HFFc6 (cell line): ENCODE measurements around the gene ZSCAN5C. TPM values are rescaled to one million over a fixed set of nuclear protein-coding genes. Genes with fewer than 3 reads are reported as not detected.
"Not testable (repeated sequence)": the region's sequence is repeated elsewhere in the genome, so short reads cannot be mapped to it uniquely, and the experiment has no call there.

Experiments
- DNase-seq: peaks from one replicate; pipeline ENCODE4 v3.0.0-alpha.2; 2018
- H3K27ac Mint-ChIP-seq: 2 replicates; pipeline ENCODE4 v1.8.0; 2020; ENCODE audit warnings: mild to moderate bottlenecking, mixed read lengths
- H3K27me3 Mint-ChIP-seq: 2 replicates; pipeline ENCODE4 v1.8.0; 2021; ENCODE audit warnings: mild to moderate bottlenecking, moderate library complexity, mixed read lengths; ENCODE audit not compliant: insufficient read depth
- H3K36me3 Mint-ChIP-seq: 2 replicates; pipeline ENCODE4 v1.8.0; 2021; ENCODE audit warnings: low read depth, mixed read lengths
- H3K4me1 Mint-ChIP-seq: 2 replicates; pipeline ENCODE4 v1.8.0; 2020; ENCODE audit warnings: low read depth, mixed read lengths
- H3K4me3 Mint-ChIP-seq: 2 replicates; pipeline ENCODE4 v1.8.0; 2020; ENCODE audit warnings: mild to moderate bottlenecking, moderate library complexity, mixed read lengths
- H3K9me3 Mint-ChIP-seq: 2 replicates; pipeline ENCODE4 v1.8.0; 2020; ENCODE audit warnings: mild to moderate bottlenecking, mixed read lengths
- CTCF ChIP-seq: fragments of 200-600 bp; sonication (generic); IDR thresholded peaks from 2 replicates; pipeline ENCODE4 v1.5.0; 2021; ENCODE audit warnings: antibody characterized with exemption, mild to moderate bottlenecking
- total RNA-seq, 6 experiments: library from RNA; stranded (reverse); fragmentation: NEBNext Ultra II Directional; extraction: Animal tissue kit (Norgen Biotek cat#: 25700); gene quantifications; 2 replicates in 1 of 6; 3 replicates in 5 of 6; pipeline ENCODE4 v1.2.3, GENCODE V29; 2021

The ZSCAN5C gene
- total RNA-seq, 6 experiments from 2014 or later = not detected

- Mint-ChIP-seq H3K9me3 (peaks cover 7% of the 10 kb centered on the region; the same call in 1 of the 2 replicates), H3K4me1 (no peaks in the 10 kb centered on the region), H3K36me3 (peaks cover 15% of the 10 kb centered on the region), H3K27ac (no peak overlapping the region), H3K27me3 (peaks cover 8% of the 10 kb centered on the region), H3K4me3 (no peak overlapping the region)
- no peak for TF ChIP-seq CTCF
- no peak for DNase-seq
Observed at GRCh38 chr19:56163097-56163496, 39.0 kb upstream of the ZSCAN5C start.

- TF ChIP-seq CTCF = no peak
- peaks cover 4% of the 10 kb centered on the region for H3K27me3 Mint-ChIP-seq
- H3K27ac Mint-ChIP-seq = no peak overlapping the region
- no peak overlapping the region for H3K4me3 Mint-ChIP-seq
- peaks cover 6% of the 10 kb centered on the region; the same call in 1 of the 2 replicates for H3K9me3 Mint-ChIP-seq
- 0 out of 2 replicates have a peak, but pooled peaks cover 3% of the 10 kb centered on the region for H3K36me3 Mint-ChIP-seq
- no peak for DNase-seq
- no peaks in the 10 kb centered on the region for H3K4me1 Mint-ChIP-seq
Observed at GRCh38 chr19:56167064-56167578, 35.0 kb upstream of the ZSCAN5C start.

- H3K9me3 Mint-ChIP-seq = no peaks in the 10 kb centered on the region
- no peak for TF ChIP-seq CTCF
- H3K36me3 Mint-ChIP-seq = no peaks in the 10 kb centered on the region
- no peak overlapping the region for H3K4me3 Mint-ChIP-seq
- DNase-seq = no peak
- peaks cover 15% of the 10 kb centered on the region for H3K27me3 Mint-ChIP-seq
- H3K27ac Mint-ChIP-seq = no peak overlapping the region
- no peaks in the 10 kb centered on the region for H3K4me1 Mint-ChIP-seq
Observed at GRCh38 chr19:56170261-56170660, 31.8 kb upstream of the ZSCAN5C start.

- no peak for DNase-seq
- Mint-ChIP-seq H3K4me3 (no peak overlapping the region), H3K27me3 (peaks cover 12% of the 10 kb centered on the region), H3K4me1 (no peaks in the 10 kb centered on the region), H3K36me3 (no peaks in the 10 kb centered on the region), H3K27ac (no peak overlapping the region), H3K9me3 (no peaks in the 10 kb centered on the region)
- no peak for TF ChIP-seq CTCF
Observed at GRCh38 chr19:56174086-56174485, 28.0 kb upstream of the ZSCAN5C start.

- Mint-ChIP-seq H3K4me3 (no peak overlapping the region), H3K4me1 (no peaks in the 10 kb centered on the region), H3K36me3 (no peaks in the 10 kb centered on the region), H3K9me3 (no peaks in the 10 kb centered on the region), H3K27me3 (peaks cover 12% of the 10 kb centered on the region), H3K27ac (no peak overlapping the region)
- no peak for TF ChIP-seq CTCF
- no peak for DNase-seq
Observed at GRCh38 chr19:56174550-56174949, 27.5 kb upstream of the ZSCAN5C start.

- peaks cover 12% of the 10 kb centered on the region for H3K27me3 Mint-ChIP-seq
- not testable (repeated sequence) for H3K4me1 Mint-ChIP-seq, H3K27ac Mint-ChIP-seq, H3K4me3 Mint-ChIP-seq, H3K36me3 Mint-ChIP-seq, H3K9me3 Mint-ChIP-seq, DNase-seq
Observed at GRCh38 chr19:56175861-56176307, 26.2 kb upstream of the ZSCAN5C start, which contains the start of gene GALP. Gene GALP (plus strand): TSS chr19:56176008. CDS start chr19:56177109, 1,101 bp downstream.

GRCh38 chr19:56176310-56176709, 25.8 kb upstream of the ZSCAN5C start:
- peaks cover 12% of the 10 kb centered on the region for H3K27me3 Mint-ChIP-seq
- not testable (repeated sequence) for H3K4me3 Mint-ChIP-seq, H3K27ac Mint-ChIP-seq, H3K36me3 Mint-ChIP-seq, DNase-seq, H3K9me3 Mint-ChIP-seq, H3K4me1 Mint-ChIP-seq
